HUDEP-2 (cell line): ENCODE data around the gene HPF1.
A peak's percentile ranks its signal among the peaks of the same experiment; 100 is the strongest.
"Not testable (repeated sequence)": the region's sequence is repeated elsewhere in the genome, so short reads cannot be mapped to it uniquely, and the experiment has no call there.

Experiments
- DNase-seq, 76 experiments: peaks; one replicate each; lab custom pipeline; 2025; ENCODE audit not compliant: unreplicated experiment in 76 of 76; lab: John Stamatoyannopoulos, UW

The HPF1 gene

DNA sequence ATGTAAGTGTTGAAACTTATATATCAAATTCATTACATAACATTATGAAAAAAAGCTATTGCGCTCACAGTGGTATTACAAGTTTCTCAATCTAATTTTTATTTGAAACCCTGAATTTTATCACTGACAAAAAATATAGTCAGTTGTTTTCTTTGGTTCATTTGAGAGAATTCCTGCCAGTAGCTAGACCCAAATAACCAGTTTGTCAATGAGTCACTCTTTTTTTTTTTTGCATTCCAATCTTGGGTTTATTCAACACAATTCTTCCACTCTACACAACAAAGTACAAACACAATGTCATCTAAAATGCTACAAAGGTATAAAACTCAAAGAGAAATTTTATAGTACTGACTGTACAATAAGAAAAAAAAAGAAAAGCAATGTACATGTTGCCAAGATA is 13.1 kb downstream of the HPF1 start:
- DNase-seq: no peak

DNA sequence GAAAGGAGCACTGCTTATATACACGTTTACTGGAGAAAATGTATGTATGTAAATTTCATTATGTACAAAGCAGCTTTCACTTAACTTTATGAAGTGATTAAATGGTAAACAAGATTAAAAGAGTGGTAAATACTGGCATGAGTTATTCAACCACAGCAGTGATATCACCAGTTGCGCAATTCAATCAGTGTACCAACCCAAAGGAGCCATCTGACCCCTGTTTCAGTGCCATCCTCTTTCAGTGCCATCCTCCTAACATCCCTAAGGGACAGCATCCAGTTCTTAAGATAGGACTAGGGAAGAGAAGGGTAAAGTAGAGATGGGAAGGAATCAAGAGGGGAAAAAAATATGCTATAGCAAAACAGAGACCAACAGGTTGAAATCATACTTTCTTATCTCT is 16.2 kb downstream of the HPF1 start:
- DNase-seq: no peak

DNA sequence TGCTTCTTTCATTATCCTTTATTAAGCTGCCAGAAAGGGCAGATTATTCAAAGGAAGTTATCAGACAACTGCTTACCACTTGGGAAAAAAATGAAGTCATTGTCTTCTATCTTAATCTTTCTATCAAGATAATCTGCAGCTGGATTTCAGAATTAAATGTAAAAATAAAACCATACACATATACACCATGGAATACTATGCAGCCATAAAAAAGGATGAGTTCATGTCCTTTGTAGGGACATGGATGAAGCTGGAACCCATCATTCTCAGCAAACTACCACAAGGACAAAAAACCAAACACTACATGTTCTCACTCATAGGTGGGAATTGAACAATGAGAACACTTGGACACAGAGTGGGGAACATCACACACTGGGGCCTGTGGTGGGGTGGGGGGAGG is 19.1 kb downstream of the HPF1 start:
- DNase-seq: not testable (repeated sequence)

DNA sequence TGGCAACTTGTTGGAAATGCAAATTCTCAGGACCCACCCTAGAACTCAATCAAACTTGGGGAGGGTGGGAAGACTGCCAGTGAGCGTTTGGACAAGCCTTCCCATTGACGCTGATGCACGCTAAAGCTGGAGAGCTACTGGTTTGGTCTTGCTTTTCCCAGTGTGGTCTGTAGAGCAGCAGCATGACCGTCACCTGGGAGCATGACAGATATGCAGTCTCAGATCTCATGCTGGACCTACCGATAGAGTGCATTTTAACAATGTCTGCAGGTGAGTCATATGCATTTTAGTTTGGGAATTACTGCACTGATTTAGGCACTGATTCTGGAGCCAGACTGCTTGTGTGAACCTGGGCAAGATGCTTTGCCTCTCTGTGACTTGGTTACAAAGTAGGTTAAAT is 27.2 kb downstream of the HPF1 start:
- DNase-seq: no peak

DNA sequence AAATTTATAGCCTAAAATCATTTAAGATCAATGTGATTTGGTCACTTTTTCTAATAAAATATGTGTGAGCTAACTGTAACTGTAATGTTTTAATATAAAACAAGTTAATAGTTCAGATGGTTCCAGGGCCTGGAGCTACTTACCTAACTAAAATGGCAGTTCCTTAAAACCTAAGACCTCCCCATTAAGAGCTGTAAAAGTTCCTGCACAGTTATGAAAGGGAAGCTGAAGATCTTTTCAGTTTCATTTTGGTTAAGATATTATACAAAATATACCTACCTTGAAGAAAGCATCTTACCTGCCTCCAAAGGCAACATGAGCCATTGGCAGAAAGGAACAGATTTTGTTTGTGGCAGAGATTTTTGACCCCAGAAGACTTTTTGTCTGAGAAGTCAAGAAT is 30.1 kb downstream of the HPF1 start:
- no peak for DNase-seq

DNA sequence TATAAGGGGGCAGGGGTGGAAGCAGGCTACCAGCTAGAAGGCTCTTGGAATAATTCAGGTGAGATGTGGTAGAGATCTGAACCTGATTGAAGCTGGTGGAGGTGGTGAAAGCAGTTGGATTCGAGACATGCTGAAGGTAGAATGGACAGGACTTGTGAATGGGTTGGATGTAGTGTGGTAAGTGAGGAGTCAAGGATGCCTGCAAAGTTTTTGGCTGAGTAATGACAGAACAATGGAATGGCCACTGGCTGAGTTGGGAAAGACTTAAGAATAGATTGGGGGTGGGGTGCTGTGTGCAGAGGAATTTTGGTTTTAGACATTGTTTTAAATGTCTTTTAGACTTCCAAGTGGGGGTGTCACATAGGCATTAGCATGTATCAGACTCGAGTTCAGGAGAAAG is 33.5 kb downstream of the HPF1 start:
- no peak for DNase-seq

DNA sequence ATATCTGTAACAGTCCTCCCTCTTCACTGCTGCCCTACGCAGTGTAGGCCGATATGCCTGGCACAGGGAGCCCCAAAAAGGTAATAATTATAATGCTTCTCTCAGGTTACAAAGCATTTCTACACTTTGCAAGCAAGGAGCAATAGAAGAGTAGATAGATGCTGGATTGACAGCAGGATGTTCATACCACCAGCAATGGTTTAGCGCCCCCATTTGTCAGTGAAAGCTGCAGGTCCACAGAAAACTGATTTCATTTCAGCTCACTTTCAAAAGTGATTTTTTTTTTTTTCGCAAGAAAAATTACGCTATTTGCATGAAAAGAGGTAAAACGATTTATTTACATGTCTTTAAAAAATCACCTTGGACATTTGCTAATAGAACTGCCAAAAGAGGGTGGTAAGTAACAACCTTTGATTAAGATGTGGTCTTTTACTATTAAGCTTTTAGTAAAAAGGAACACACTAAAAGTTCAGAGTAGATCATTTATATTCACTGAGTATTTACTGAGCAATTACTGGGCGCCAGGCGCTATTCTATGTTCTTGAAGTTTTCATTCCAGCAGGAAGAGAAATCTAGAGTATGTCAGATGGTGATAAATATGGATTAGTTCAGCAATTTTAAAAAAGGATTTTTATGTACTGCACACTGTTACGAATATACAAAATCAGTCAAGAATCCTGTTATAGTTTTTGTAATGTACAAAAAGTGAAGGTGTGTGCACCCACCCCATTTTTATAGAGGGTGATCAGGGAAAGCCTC is 34.4 kb downstream of the HPF1 start:
- DNase-seq: peak in 22 of 76 experiments; percentile 1 to 29 (median 12)

DNA sequence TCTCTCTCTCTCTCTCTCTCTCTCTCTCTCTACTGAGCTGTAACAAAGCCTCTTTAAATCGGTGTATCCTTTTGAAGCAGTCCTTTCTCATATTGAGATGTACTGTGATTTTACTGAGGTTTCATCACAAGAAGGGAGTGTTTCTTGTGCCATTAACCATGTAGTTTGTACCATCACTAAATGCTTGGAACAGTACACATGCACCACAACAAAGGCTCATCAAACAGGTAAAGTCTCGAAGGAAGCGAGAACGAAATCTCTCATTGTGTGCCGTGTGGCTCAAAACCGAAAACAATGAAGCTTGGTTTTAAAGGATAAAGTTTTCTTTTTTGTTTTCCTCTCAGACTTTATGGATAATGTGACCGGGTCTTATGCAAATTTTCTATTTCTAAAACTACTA is 37.2 kb downstream of the HPF1 start:
- DNase-seq: no peak

DNA sequence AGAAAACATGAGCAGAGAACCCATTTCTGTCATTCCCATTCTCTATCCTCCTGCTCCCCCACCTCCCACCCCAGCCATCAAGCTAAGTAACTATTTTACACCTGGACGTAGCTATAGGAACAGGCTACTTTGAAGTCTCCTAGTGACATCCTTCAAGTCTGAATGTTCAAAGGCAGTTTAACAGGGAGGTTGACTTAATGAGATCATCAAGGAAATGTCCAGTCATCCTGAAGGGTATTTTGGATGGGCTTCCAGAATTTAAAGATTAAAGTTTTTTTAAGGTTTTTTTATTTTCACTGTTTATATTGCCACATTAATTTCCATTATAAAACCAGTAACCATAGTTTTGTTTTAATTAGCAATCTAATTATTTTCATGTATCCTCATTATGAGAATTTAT is 41.1 kb downstream of the HPF1 start:
- DNase-seq: no peak

DNA sequence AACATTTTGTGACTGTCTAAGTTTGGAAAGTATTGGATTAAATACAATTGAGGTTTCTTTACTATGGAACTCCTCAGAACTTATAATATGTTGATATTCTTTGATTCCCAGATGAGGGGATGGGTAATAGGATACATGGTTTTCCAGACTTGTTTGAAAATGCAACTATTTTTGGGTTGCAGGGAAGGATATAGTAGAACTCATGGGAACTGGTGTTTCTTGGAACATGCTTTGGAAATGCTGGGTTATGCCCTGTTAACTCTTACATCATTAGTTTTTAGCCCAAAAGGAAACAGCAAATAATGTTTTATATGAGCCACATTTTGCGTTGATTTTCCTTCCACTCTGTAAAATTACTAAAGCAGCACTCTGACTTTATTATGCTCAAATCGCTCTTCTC is 41.9 kb downstream of the HPF1 start:
- no peak for DNase-seq

DNA sequence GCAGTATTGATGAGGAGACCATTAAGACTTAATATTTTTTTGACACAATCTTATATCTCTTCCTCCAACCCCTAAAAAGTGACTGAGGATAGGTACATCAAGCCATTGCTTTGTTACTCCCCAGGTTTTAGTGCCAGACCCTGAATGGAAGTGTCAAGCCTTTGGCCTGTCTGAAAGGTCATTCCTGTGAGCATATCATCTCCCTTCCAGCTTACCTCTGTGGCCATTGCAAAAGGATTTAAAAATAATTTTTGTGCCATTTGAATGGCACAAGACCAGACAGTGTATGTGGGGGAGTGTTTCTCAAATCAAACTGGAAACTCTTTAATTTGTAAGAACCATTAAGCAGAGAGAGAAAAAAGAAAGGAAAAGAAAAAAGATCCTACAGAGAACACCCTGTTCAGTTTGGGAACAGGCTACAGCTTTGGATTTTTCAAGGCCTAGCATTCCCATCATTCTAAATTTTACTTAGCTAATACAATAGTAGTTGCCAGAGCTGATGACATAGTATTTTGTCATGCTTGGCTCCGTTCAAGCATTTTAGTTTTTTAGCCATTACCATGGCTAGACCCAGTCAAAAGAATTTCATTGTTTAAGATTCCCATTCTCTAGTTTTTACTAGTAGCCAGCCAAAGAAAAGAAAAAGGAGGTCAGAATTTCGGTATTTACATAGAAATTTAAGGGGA is 49.6 kb downstream of the HPF1 start:
- DNase-seq: no peak

DNA sequence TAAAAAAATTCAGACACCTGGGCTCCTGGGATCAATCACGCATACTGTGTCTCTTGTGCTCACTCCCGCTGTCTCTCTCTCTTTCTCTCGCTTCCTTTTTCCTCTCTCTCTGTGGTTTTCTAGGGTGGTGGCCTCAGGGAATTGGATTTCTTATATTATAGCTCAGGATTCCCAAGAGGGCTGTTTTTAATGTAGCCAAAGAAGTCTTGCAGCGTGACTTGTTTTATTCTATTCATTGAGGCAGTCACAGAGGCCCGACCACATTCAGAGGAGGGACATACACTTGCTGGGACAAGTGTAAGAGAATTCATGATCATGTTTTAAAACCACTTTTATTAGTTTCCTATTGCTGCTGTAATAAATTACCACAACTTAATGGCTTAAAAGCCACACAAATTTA is 59.4 kb downstream of the HPF1 start:
- no peak for DNase-seq

DNA sequence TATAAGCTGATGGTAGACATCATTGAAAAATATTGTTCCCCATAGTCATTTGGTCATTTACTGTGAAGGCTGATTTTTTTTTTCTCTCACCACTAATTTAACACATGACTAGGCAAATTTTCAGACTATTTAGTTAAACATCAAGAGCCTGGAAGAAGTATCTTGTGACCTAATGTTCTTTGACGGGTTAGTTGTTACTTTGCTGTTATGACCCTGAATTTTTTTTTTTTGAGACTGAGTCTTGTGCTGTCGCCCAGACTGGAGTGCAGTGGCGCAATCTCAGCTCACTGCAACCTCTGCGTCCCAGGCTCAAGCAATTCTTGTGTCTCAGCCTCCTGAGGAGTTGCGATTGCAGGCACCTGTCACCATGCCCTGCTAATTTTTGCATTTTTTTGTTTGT is 67.0 kb downstream of the HPF1 start:
- no peak for DNase-seq

DNA sequence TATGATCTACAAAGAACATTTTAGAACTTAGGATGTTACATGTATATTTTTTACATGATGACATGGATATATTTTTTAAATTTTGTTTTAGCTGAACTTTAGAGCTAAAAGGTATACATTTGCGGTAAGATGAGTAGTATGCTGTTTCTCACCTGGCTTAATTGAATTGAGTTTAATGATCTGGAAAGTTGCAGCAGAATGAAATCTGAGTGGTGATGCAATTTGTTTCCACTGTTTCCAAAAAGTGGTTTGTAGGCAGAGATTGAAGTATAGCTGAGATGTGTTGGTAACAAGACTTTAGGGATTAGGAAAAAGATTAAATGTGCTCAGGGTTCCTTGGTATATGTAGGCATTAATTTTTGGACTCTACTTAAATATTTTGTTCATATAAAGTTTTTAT is 68.1 kb downstream of the HPF1 start:
- DNase-seq: no peak

DNA sequence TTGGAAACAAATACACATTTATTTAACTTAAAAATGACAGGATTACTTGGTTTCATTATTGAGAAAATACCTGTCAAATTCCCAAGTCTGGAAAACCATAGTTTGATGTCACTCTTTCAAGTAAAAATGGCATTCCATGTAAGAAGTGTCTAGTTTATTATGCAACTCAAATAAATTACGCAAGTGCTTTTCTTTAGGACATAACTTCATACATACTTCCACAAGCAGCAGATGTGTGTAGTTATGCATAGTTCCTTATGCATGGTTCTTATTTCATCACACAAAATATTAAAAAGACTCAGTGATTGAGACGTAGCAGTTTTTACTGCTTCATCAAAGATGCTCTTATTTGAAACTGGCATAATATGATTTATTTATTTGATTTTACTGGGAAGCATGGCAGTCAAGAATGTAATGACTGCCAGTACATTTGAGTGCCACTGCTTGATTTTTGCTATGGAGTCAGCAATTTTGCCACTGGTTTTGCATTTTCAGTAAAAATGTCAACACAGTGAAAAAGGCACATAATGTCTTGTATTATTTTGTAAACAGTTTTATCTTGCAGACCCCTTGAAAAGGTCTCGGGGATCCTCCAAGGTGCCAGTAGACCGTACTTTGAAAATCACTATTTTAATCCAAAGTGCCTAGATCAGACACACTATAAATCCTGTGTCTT is 75.2 kb downstream of the HPF1 start:
- DNase-seq: no peak
